Stimulated activated CD4-positive, alpha-beta T cell treated with anti-CD3 and anti-CD28 coated beads, Interleukin-2, amount 100 ng/mL, for 48 hours (primary cell): Measurements from ENCODE around the gene LRRN4.

Experiments
- DNase-seq, 2 donors: peaks; one replicate each; pipeline ENCODE4 v3.0.0-alpha.2; 2020

The LRRN4 gene

GRCh38 chr20:6053776-6054688 lies at the start of gene LRRN4:
Gene LRRN4, minus strand, starts transcription at chr20:6054060. Its CDS starts 1,261 bp downstream, at chr20:6052799.
- no peak for DNase-seq

DNA sequence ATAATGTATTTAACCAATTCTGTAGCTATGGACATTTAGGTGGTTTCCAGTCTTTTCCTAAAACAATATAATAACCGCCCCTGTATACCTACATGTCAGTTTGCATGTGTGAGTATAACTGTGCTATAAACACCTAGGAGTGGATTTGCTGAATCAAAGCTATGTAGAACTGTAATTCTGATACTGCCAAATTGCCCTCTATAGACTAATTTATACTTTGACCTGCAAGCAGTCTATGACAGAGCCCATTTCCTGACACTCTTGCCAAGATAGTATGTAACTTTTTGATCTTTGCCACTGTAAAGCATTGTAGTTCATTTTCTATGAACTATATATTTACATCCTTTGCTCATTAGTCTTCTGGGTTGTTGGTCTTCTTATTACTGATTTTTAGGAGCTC lies 49.4 kb upstream of the LRRN4 start:
- no peak for DNase-seq

GRCh38 chr20:6101346-6101745 lies 47.5 kb upstream of the LRRN4 start:
- DNase-seq = no peak

GRCh38 chr20:6100246-6100645 lies 46.4 kb upstream of the LRRN4 start:
- no peak for DNase-seq

- DNase-seq = no peak
Observed at GRCh38 chr20:6099819-6100218, 46.0 kb upstream of the LRRN4 start.

GRCh38 chr20:6095409-6095808 lies 41.5 kb upstream of the LRRN4 start:
- no peak for DNase-seq

- DNase-seq = no peak
Observed at GRCh38 chr20:6094565-6094964, 40.7 kb upstream of the LRRN4 start.

GRCh38 chr20:6094063-6094462 lies 40.2 kb upstream of the LRRN4 start:
- no peak for DNase-seq

GRCh38 chr20:6091661-6092060 lies 37.8 kb upstream of the LRRN4 start:
- no peak for DNase-seq

- DNase-seq = no peak
Observed at GRCh38 chr20:6086868-6087267, 33.0 kb upstream of the LRRN4 start.

DNA sequence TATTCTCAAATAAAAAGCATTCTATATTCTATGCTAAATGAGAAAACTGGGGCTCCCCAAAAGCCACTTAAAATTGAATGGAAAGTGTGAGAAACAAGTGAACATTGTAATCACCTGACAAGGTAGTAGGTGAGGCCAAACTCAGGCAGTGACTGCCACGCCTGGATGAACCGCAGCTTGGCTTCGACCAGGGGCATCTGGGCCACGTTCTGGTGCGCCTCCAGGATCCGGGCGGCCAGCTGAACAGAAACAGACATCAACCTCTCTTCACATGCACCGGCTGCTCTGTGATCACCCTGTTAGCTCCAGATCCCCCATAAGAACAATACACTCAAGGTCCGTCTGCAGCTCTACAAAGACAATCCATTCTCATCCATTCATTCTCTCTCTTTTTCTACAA lies 30.1 kb upstream of the LRRN4 start:
- DNase-seq = no peak

DNA sequence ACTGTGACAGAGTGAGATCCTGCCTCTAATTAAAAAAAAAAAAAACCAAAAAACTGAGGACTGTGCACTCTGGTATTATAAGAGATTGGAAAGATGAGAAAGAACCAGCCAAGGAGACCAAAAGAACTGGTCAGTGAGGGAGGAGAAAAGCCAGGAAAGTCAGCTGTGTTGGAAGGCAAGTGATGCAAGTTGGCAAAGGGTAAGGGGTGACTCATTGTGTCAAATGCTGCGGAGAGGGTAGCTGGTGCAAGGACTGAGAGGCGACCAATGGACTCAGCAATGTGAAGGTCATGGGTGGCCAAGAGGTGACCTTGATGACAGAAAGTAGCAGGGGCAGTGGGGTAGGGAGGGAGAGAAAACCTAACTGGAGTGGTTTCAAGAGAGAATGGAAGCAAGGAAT lies 27.4 kb upstream of the LRRN4 start:
- no peak for DNase-seq

DNA sequence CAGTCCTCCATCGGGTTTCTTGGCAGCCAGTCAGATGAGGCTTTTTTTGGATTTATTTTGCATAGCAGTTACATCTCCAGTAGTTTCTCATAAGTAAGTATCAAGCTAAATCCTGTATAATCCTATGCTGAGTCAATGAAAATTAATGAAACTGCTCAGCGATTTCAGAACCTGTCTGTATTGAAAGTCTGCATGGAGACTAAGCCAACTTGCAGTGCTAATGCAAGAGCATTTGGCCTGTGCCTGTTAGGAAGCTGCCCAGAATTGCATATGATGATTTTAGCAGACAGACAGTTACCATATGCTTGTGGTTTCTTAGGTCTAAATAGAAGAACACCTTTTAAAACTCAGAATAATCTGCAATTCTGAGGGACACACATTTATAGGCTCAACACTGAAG lies 25.2 kb upstream of the LRRN4 start:
- DNase-seq = no peak

DNA sequence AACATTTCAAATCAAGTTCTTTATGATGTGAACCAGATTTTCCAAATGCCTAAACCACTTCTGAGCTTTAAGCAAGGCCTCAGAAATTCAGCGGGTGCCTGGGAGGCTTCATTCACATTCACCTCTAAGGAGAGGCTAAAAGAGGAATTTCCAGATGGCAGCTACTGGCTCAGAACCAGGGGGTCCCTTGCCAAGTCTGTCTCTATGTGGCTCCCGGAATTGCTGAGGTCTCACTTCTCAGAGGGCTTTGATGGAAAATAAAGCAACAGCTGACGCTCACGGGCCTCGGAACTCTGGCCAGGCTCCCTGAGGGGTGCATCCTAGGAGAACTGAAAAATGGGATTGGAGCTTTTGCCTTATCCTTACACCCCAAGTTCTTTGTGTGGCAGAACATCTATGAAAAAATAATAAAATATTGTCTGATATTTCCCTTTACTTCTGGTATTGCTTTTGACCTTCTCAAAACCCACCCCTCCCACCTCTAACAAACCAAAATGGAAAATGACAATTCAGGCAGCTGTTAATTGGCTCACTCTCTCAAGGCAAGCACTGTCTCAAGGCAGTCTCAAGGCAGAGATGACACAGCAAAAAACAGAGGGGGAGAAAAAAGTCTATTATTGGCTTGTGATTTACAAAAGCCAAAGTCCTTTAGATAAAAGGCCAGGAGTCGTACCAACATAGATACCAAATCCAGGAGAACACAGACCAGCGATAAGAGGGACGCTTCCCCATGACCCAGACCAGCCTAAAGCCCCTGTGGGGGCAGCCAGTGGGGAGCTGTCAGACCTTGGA lies 21.8 kb upstream of the LRRN4 start:
- no peak for DNase-seq

GRCh38 chr20:6074784-6075183 lies 20.9 kb upstream of the LRRN4 start:
- DNase-seq = no peak

DNA sequence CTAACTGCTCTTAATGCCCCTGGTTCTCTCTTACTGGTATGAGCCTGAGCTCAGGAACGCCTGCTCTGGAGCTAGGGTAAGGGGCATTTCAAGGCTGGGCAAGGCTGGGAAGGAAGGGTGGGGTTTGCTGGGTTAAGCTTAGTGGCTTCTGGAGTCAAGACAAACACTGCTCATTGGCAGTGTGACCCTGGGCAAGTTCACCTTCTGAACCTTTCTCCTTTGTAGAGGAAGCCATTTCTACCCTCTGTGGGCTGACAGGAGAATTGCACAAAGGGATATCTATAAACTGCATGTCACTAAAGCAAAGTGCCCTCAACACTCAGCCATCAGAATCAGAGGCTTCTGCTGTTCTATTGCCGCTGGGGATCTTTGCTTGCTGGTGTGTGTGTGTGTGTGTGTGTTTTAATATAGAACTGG lies 20.3 kb upstream of the LRRN4 start:
- DNase-seq = no peak

- DNase-seq = no peak
Observed at GRCh38 chr20:6070829-6071695, 17.2 kb upstream of the LRRN4 start.

GRCh38 chr20:6069669-6070068 lies 15.8 kb upstream of the LRRN4 start:
- no peak for DNase-seq

GRCh38 chr20:6067763-6068318 lies 14.0 kb upstream of the LRRN4 start:
- no peak for DNase-seq

DNA sequence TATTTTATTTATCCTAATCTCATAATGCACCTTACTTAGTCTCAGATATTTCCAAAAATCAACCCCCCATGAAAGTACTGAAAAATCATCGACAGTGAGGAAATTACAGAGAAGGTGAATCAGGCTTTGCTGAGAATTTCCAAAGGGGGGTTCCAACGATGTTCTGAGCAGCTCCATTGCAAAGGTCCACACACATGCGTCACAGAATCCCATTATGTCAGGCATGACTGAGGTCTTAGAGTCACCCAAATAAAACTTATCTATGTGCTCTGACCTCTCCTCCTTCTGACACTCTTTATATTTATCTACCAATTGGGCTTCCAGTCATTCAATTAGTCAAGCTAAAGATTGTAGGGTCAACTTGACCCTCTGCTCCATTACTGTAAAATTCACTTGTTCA lies 12.7 kb upstream of the LRRN4 start:
- no peak for DNase-seq

- no peak for DNase-seq
Observed at GRCh38 chr20:6061544-6061943, 7.7 kb upstream of the LRRN4 start.

DNA sequence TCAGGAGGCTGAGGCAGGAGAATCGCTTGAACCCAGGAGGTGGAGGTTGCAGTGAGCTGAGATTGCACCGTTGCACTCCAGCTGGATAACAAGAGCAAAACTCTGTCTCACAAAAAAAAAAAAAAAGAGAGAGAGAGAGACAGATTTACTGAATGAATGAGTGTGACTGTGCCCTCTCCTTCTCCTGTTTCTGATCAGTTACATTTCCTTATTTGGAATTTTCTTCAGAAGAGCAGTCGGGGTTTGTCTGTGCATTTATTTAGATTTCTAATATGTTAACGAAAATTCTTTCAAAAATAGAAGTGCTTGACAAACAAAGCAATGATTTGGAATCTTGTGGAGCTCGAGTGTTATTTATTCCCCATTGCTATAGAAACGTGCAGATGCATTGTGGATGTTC lies 6.4 kb upstream of the LRRN4 start:
- no peak for DNase-seq
